GM18517 (cell line): Measurements from ENCODE around the gene GPX2.

Experiments
- ATAC-seq: cut with Tn5 transposase; IDR thresholded peaks from one replicate; pipeline ENCODE4 v1.9.1; 2021; ENCODE audit warnings: mild to moderate bottlenecking, moderate library complexity; ENCODE audit not compliant: unreplicated experiment

The GPX2 gene

GRCh38 chr14:64960762-64961276 is 18.3 kb upstream of the GPX2 start:
- no peak for ATAC-seq

GRCh38 chr14:64958743-64959142 is 16.2 kb upstream of the GPX2 start:
- no peak for ATAC-seq

- ATAC-seq: no peak
Measured at GRCh38 chr14:64958201-64958600, 15.7 kb upstream of the GPX2 start.

DNA sequence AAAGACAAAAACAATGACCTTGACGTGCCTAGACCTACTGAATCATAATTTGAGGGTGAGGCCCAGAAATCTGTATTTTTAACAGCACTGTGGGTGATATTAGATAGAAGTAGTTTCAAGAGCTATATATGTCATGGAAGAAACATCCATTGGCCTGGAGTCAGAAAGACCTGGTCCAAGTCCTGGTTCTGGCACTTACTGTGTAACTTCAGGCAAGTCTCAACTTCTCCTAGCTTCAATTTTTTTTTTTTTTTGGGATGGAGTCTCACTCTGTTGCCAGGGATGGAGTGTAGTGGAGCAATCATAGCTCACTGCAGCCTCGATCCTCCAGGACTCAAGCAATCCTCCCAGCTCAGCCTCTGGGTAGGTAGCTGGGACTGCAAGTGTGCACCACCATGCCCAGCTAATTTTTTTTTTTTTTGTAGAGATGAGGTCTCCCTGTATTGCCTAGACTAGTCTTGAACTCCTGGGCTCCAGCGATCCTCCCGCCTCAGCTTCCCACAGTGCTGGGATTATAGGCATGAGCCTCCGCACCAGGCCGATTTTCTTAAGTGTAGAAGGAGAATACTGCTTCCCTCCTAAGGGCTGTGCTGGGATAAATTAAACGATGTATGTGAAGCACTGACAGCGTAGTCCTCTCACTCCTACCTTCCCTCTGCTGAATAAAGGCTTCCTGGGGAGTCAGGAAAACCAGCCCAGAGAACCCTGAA is 14.3 kb upstream of the GPX2 start:
- no peak for ATAC-seq

DNA sequence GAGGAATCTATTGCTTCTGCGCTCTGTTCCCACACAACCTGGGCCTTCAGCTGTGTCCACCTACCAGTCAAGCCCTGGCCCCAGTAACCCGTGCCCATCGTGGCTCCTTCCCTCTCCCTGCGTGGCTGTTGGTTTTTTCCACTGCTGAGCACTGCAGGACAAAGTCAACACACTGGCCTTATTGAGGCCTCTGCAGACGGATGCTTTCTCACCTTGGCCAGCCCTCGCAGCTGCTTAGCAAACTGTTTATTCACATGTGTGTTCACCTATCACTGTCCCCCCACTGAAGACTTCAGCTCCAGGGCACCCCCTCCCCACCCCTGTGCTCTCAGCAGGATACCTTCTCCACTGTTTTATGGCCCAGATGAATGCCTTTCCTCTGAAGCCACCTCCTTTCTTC is 12.8 kb upstream of the GPX2 start:
- ATAC-seq: no peak

DNA sequence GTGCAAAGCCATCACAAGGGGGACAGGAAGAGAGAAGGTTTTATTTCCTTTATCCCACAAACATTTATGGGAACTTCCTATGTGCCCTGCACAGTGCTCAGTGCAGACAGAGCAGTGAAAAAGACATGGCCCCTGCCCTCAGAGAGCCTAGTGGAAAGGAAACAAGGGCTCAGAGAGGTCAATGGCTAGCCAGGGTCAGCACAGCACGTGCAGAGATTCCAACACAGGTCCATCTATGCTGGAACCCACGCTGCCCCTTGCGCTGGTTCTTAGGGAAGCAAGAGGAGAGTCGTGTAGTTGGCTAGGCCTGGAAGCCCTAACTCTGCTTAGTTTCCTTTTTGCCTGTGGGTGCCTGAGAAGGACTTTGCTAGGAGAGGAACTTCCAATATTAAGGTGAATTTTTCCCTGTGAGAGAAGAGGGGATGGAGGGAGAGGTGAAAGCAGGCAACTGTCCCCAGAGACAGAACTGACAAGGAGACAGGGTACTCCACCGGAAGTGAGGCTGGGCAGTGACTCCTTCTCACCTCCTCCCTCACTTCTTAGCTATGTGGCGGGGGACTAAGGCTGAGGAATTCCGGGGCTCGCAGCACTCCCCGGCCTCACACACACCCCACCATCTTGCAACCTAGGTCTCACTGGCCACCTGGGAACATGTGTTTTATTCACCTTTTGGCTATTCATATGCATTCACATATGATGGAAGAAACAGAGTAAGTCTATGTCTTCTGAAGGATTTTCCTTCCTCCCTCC is 12.1 kb upstream of the GPX2 start:
- no peak for ATAC-seq

GRCh38 chr14:64953661-64954060 is 11.1 kb upstream of the GPX2 start:
- ATAC-seq: no peak

DNA sequence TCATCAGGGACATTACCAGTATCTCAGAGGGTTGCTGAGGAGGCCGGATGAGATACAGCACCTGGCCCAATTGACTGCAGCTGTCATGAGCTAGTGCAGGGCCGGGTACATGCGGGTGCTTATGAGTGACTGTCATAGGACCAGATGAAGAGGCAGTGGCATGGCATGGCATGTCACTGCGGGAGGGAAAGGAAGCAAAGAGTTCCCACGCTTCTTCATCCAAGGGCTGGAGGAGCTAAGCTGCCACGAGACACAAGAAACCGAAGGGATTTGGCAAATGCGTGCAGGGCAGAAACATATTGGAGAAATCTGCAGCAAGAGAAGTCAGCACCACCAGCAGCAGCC is 10.7 kb upstream of the GPX2 start:
- no peak for ATAC-seq

GRCh38 chr14:64952598-64953309 is 10.2 kb upstream of the GPX2 start:
- peak; percentile 63 for ATAC-seq

GRCh38 chr14:64951724-64952123 is 9.2 kb upstream of the GPX2 start:
- ATAC-seq: no peak

GRCh38 chr14:64951291-64951690 is 8.7 kb upstream of the GPX2 start:
- no peak for ATAC-seq

DNA sequence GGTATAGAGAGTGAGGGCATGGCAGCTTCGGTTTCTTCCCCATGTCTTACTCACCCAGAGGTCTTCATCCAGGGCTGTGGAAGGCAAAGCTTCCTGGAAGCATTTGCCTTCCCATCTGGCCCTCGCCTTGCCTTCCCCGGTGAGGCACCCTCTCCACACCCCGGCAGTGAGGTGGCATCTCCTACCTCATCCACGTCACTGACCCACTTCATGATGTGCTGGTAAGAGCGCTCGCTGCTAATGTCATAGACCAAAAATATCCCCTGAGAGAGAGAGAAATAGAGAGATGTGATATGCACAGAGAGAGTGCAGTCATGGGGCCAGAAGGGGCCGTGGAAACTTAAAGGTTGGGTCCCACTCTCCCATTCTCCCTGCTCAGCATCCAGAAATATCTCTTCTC is 8.3 kb upstream of the GPX2 start:
- no peak for ATAC-seq

GRCh38 chr14:64948612-64949210 is 6.2 kb upstream of the GPX2 start:
- ATAC-seq: no peak

GRCh38 chr14:64947710-64948611 is 5.4 kb upstream of the GPX2 start:
- no peak for ATAC-seq

DNA sequence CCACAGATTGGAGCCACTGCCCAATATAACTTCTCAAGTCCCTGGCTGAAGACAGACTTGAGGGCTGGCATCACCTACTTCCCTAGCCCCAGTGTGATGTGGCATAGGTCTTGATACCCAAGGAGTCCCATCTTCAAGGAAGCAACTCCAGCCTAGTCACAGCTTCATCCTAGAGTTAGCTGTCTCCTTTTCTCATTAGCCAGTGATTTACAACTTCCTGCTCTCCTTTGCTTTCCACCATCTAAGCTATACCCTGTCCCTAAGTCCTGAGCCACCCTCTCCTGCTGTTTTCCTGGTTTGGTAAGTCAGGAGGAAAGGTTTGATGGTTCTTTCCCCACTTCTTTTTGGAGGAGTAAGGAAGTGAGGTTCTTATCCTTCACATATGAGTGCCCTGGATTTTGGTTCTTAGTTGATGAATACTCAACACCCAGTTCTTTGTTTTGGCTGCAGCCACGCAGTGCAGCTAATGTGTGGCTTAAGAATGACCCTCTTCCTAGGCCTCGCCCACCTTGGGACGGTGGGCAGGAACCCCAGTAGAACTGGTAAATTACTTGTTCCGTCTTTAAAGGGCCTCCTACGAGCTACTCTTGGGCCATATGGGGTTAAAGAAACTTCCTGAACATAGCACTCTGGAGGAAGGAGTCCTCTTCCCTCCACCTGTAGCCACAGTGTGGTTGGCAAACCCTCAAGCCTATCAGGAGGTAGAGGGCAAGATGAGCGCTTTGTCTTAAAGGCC is 3.9 kb upstream of the GPX2 start:
- no peak for ATAC-seq

GRCh38 chr14:64945431-64946178 is 3.1 kb upstream of the GPX2 start:
- no peak for ATAC-seq

GRCh38 chr14:64944861-64945260 is 2.3 kb upstream of the GPX2 start:
- ATAC-seq: no peak

DNA sequence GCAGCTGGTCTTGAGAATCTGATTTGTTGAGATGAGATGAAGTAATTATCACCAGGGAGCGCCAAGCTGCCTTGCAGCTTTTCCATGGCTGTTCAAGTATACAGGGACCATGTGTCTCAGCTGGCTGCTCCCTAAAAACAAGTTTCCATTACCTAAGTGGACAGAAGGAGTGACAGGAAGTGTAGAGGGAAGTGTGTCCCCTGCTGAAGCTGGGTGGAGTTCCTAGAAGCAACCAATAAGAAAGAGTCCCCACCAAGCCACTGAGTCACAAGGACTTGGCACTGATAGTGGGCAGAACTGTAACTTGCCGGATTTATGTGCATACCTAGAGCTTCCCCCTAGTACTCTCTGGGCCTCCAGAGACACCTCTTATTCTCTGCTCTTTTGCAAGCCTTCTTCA is 1.5 kb upstream of the GPX2 start:
- ATAC-seq: no peak

- no peak for ATAC-seq
Measured at GRCh38 chr14:64943556-64943955, 1.0 kb upstream of the GPX2 start.
